HepG2 (cell line): ENCODE measurements around the gene FIS1. TPM values are rescaled to one million over a fixed set of nuclear protein-coding genes. Genes with fewer than 3 reads are reported as not detected.

Experiments
- ATAC-seq: fragments of 200-7000 bp; cut with Tn5 transposase; 3 replicates; pipeline ENCODE4 v1.9.1; 2020; ENCODE audit warnings: mild to moderate bottlenecking, moderate library complexity
- BruUV-seq: library from RNA; stranded (reverse); fragments of 400-500 nt; replicated peaks from 2 replicates; lab custom pipeline; 2021; lab: Mats Ljungman, UMichigan
- CTCF ChIA-PET: fragments of 300-600 bp; formaldehyde crosslinking; extraction: SDS; loops from one replicate; lab custom pipeline; 2021; ENCODE audit warnings: low total read pairs, inconsistent platforms, low intra/inter-chr PET ratio; lab: Yijun Ruan, JAX
- POLR2A ChIA-PET: fragments of 350-600 bp; sonication (Branson Sonifier 250); formaldehyde crosslinking; loops from one replicate; lab custom pipeline; 2020; ENCODE audit warnings: antibody characterized with exemption, inconsistent platforms; lab: Yijun Ruan, JAX
- DNase-seq: peaks from one replicate; pipeline ENCODE4 v3.0.0-alpha.2; 2015; ENCODE audit warnings: low spot score
- FAIRE-seq: peaks from 3 replicates; lab custom pipeline; 2011; peaks lifted over from hg19 to GRCh38; lab: Jason Lieb, UNC
- H2AFZ ChIP-seq: one replicate; pipeline ENCODE4 v1.6.1; 2011; ENCODE audit warnings: low read length, inconsistent platforms
- H3K27ac ChIP-seq: fragments of 300-600 bp; 3 replicates; pipeline ENCODE4 v1.8.0; 2011; ENCODE audit warnings: mixed run types, mild to moderate bottlenecking, mixed read lengths, low read length, inconsistent platforms; ENCODE audit not compliant: insufficient read depth; ENCODE audit errors: extremely low read length
- H3K27me3 ChIP-seq, 2 experiments: fragments of 200-600 bp in 1 of 2; 2 replicates in 1 of 2; 3 replicates in 1 of 2; pipeline versions ENCODE4 v1.6.0 to v1.8.0; 2011; ENCODE audit warnings: low read length in 2 of 2, mild to moderate bottlenecking in 2 of 2, moderate library complexity in 2 of 2, inconsistent platforms in 1 of 2; ENCODE audit not compliant: insufficient read depth in 2 of 2, control insufficient read depth in 1 of 2
- H3K36me3 ChIP-seq, 2 experiments: fragments of 200-600 bp in 1 of 2; replicated peaks in 1 of 2; 2 replicates in 1 of 2; 3 replicates in 1 of 2; pipeline versions ENCODE4 v1.5.1 to v1.8.0; 2011; ENCODE audit warnings: low read length in 2 of 2, inconsistent platforms in 1 of 2; ENCODE audit not compliant: insufficient read depth in 2 of 2, control insufficient read depth in 1 of 2
- H3K4me1 ChIP-seq: 2 replicates; pipeline ENCODE4 v1.5.1; 2012; ENCODE audit warnings: low read length, inconsistent platforms; ENCODE audit not compliant: insufficient read depth
- H3K4me2 ChIP-seq: 2 replicates; pipeline ENCODE4 v1.6.0; 2011; ENCODE audit warnings: low read depth, low read length, inconsistent platforms
- H3K4me3 ChIP-seq, 3 experiments: fragments of 200-600 bp in 1 of 3; sonication (generic), shearing (Covaris generic) in 1 of 3; replicated peaks in 1 of 3; 2 replicates each; pipeline ENCODE4 v1.5.1; 2011 to 2016; ENCODE audit warnings: low read length in 3 of 3, inconsistent platforms in 2 of 3, low read depth in 2 of 3, mild to moderate bottlenecking in 2 of 3, control low read depth in 1 of 3, mixed read lengths in 1 of 3; ENCODE audit not compliant: insufficient read depth in 1 of 3
- H3K79me2 ChIP-seq: one replicate; pipeline ENCODE4 v1.6.1; 2011; ENCODE audit warnings: low read length, inconsistent platforms; ENCODE audit not compliant: insufficient read depth
- H3K9ac ChIP-seq: 2 replicates; pipeline ENCODE4 v1.6.0; 2011; ENCODE audit warnings: mild to moderate bottlenecking, low read depth, low read length, inconsistent platforms; ENCODE audit not compliant: insufficient read depth
- H3K9me3 ChIP-seq: 2 replicates; pipeline ENCODE4 v1.5.1; 2012; ENCODE audit warnings: mild to moderate bottlenecking, low read length
- H4K20me1 ChIP-seq: 2 replicates; pipeline ENCODE4 v1.6.0; 2011; ENCODE audit warnings: inconsistent platforms, mild to moderate bottlenecking, low read length, moderate library complexity; ENCODE audit not compliant: insufficient read depth
- BORCS8-MEF2B ChIP-seq: sonication (generic); formaldehyde crosslinking; IDR thresholded peaks from 2 replicates; pipeline ENCODE4 v1.8.0; 2022; ENCODE audit warnings: mild to moderate bottlenecking, missing genetic modification reagents
- CCDC6 ChIP-seq: sonication (generic); formaldehyde crosslinking; IDR thresholded peaks from 2 replicates; pipeline ENCODE4 v1.8.1; 2022; ENCODE audit warnings: mild to moderate bottlenecking, missing genetic modification reagents, moderate library complexity
- GTF3A ChIP-seq: sonication (generic); formaldehyde crosslinking; conservative IDR thresholded peaks from 2 replicates; pipeline ENCODE4 v1.4.0; 2020; ENCODE audit warnings: mild to moderate bottlenecking, missing genetic modification reagents
- HNRNPH1 ChIP-seq: fragments of 200-400 bp; formaldehyde crosslinking; optimal IDR thresholded peaks from 2 replicates; pipeline ENCODE3; 2017; ENCODE audit warnings: mild to moderate bottlenecking, low read depth, low read length
- HOXA3 ChIP-seq: sonication (generic); formaldehyde crosslinking; IDR thresholded peaks from 2 replicates; pipeline ENCODE4 v1.5.0; 2020; ENCODE audit warnings: missing genetic modification reagents
- KAT7 ChIP-seq: IDR thresholded peaks from 2 replicates; pipeline ENCODE4 v1.6.1; 2018; ENCODE audit warnings: borderline replicate concordance, missing compliant biosample characterization
- MED13 ChIP-seq: sonication (generic); formaldehyde crosslinking; IDR thresholded peaks from 2 replicates; pipeline ENCODE4 v1.5.0; 2020; ENCODE audit warnings: missing genetic modification reagents
- NAIF1 ChIP-seq: sonication (generic); formaldehyde crosslinking; IDR thresholded peaks from 2 replicates; pipeline ENCODE4 v1.5.0; 2020; ENCODE audit warnings: mild to moderate bottlenecking, missing genetic modification reagents, borderline replicate concordance
- NFATC3 ChIP-seq: sonication (generic); formaldehyde crosslinking; IDR thresholded peaks from 2 replicates; pipeline ENCODE4 v1.5.1; 2020; ENCODE audit warnings: mild to moderate bottlenecking, missing genetic modification reagents
- PAXIP1 ChIP-seq: sonication (generic); formaldehyde crosslinking; conservative IDR thresholded peaks from 2 replicates; pipeline ENCODE4 v1.4.0; 2020; ENCODE audit warnings: mild to moderate bottlenecking, missing genetic modification reagents, moderate library complexity
- RBM39 ChIP-seq: fragments of 200-400 bp; formaldehyde crosslinking; IDR thresholded peaks from one replicate; pipeline ENCODE4 v1.6.1; 2018; ENCODE audit warnings: antibody characterized with exemption, mild to moderate bottlenecking, low read depth, low read length; ENCODE audit not compliant: poor library complexity, severe bottlenecking
- SKI ChIP-seq: fragments of 450-650 bp; IDR thresholded peaks from one replicate; pipeline ENCODE4 v1.6.1; 2018; ENCODE audit warnings: mild to moderate bottlenecking; ENCODE audit not compliant: partially characterized antibody
- TCF12 ChIP-seq, 2 experiments: fragments of 450-650 bp in 1 of 2; sonication (generic) in 1 of 2; formaldehyde crosslinking in 1 of 2; IDR thresholded peaks; 2 replicates each; pipeline versions ENCODE4 v1.6.1 to v1.8.0; 2017 to 2022; ENCODE audit warnings: antibody characterized with exemption in 1 of 2, mild to moderate bottlenecking in 1 of 2, missing genetic modification reagents in 1 of 2, moderate library complexity in 1 of 2
- ZBTB37 ChIP-seq: sonication (generic); formaldehyde crosslinking; IDR thresholded peaks from 2 replicates; pipeline ENCODE4 v1.4.0; 2020; ENCODE audit warnings: mild to moderate bottlenecking, missing genetic modification reagents
- ZNF256 ChIP-seq: sonication (generic); formaldehyde crosslinking; conservative IDR thresholded peaks from 2 replicates; pipeline ENCODE4 v1.4.0; 2020; ENCODE audit warnings: missing genetic modification reagents
- ZNF274 ChIP-seq: sonication (generic); formaldehyde crosslinking; IDR thresholded peaks from 2 replicates; pipeline ENCODE4 v1.5.1; 2020; ENCODE audit warnings: mild to moderate bottlenecking, missing genetic modification reagents
- ZNF350 ChIP-seq: sonication (generic); formaldehyde crosslinking; IDR thresholded peaks from 2 replicates; pipeline ENCODE4 v1.4.0; 2020; ENCODE audit warnings: mild to moderate bottlenecking, low read depth, missing genetic modification reagents, borderline replicate concordance
- WGBS: methylation state at CpG from one replicate; pipeline ENCODE4 v1.1.6; 2017; ENCODE audit warnings: low lambda C conversion rate; 5-methylcytosine and 5-hydroxymethylcytosine counted together
- in situ Hi-C: cut with HindIII; loops from 2 replicates; pipeline ENCODE4 v1.10.0; 2017; ENCODE audit warnings: low pct_unique_long_range_greater_than_20kb; ENCODE audit not compliant: extremely low pct_ligation_motif_present
- intact Hi-C: fragments of 100-400 bp; cut with micrococcal nuclease; formaldehyde crosslinking; loops from one replicate; pipeline ENCODE4 v1.10.0; 2022; ENCODE audit not compliant: unreplicated experiment
- polyA plus RNA-seq, 8 experiments: library from polyadenylated mRNA; depleted of rRNA in 3 of 8; stranded (reverse) in 7 of 8; unstranded in 1 of 8; fragments of >200 nt; fragmentation: Illumina TruSeq in 4 of 8; extraction: Trizol in 4 of 8; gene quantifications; 2 replicates each; pipeline versions ENCODE4 v1.2.1 to v1.2.3, GENCODE V29; 2011 to 2016; ENCODE audit warnings: low read depth in 4 of 8, missing spikeins in 1 of 8, mixed read lengths in 1 of 8; ENCODE audit not compliant: insufficient read depth in 1 of 8
- total RNA-seq, 5 experiments: library from RNA; depleted of rRNA; stranded (reverse); fragments of >200 nt; fragmentation: Illumina TruSeq; extraction: Trizol; gene quantifications; 2 replicates each; pipeline ENCODE4 v1.2.3, GENCODE V29; 2016; ENCODE audit warnings: low read depth in 1 of 5

Gene FIS1
- total and polyA plus RNA-seq, 2 of the 13 experiments (the other 11 are each of a cell fraction or from before 2014, with no cell fraction given): 97.5 to 101 TPM

GRCh38 chr7:101251871-101252659 is 7.2 kb upstream of the FIS1 start:
- ChIA-PET POLR2A (interaction anchor here (0.6 to 2.3 kb wide), 10 partner anchors 9 to 1763 kb away, joined by 3 to 25 read pairs (median 4); partner anchors contain the start of genes CLDN15, IFT22, MOGAT3 and PLOD3), CTCF (no interaction called here)
- no peaks in the 10 kb centered on the region; a peak in 2 of 5 replicates for H3K27me3 ChIP-seq
- peak overlapping the region; percentile 76 for H3K27ac ChIP-seq
- H3K79me2 ChIP-seq: peaks cover 24% of the 10 kb centered on the region
- peak; percentile 99 for ATAC-seq
- intact Hi-C loops (no loop called here), in situ Hi-C loops (no loop called here)
- H3K4me3 ChIP-seq: peak overlapping the region; percentile 86 to 99 (median 98)
- H3K9ac ChIP-seq: peak overlapping the region; percentile 84
- no peaks in the 10 kb centered on the region for H3K9me3 ChIP-seq
- TSS peak; percentile 79 for BruUV-seq
- FAIRE-seq: peak; percentile 92
- peaks cover 2 to 11% of the 10 kb centered on the region in 2 experiments; a peak in 1 of 5 replicates for H3K36me3 ChIP-seq
- H3K4me1 ChIP-seq: peaks cover 14% of the 10 kb centered on the region
- peak overlapping the region; percentile 89 for H3K4me2 ChIP-seq
- peaks cover 3% of the 10 kb centered on the region; the same call in 1 of the 2 replicates for H4K20me1 ChIP-seq
- under 1% methylated on average over 43 of the region's 55 CpGs for WGBS
- DNase-seq: peak; percentile 95
- H2AFZ ChIP-seq: peak overlapping the region; percentile 82
- TF ChIP-seq CCDC6 (CRISPR knock-in tag) (0 out of 2 replicates have a peak, but pooled peaks have one; percentile 22), SKI (peak; percentile 34), ZNF274 (CRISPR knock-in tag) (no peak), HOXA3 (CRISPR knock-in tag) (peak; percentile 64), ZNF256 (CRISPR knock-in tag) (no peak), KAT7 (CRISPR knock-in tag) (no peak), NFATC3 (CRISPR knock-in tag) (peak; percentile 85; the same call in 1 of the 2 replicates), BORCS8-MEF2B (CRISPR knock-in tag) (peak; percentile 54; the same call in 1 of the 2 replicates), TCF12 (IDR thresholded peaks at IDR 0.05) (no peak), TCF12 (CRISPR knock-in tag; IDR thresholded peaks at IDR 0.05) (no peak), ZBTB37 (CRISPR knock-in tag) (no peak), GTF3A (no peak), MED13 (CRISPR knock-in tag) (no peak), ZNF350 (peak; percentile 72), HNRNPH1 (no peak), PAXIP1 (CRISPR knock-in tag) (peak; percentile 42; the same call in 1 of the 2 replicates), RBM39 (no peak), NAIF1 (CRISPR knock-in tag) (no peak)
